ENCODE results near the gene CD276.

- TF ChIP-seq CTCF (IDR thresholded peaks at IDR 0.05) (no peak), EP300 (IDR thresholded peaks at IDR 0.05) (no peak), POLR2A (IDR thresholded peaks at IDR 0.05) (no peak)
These were observed 5.7 kb upstream of the CD276 start for GRCh38 chr15:73678498-73678897.
